GM19372 (cell line): ENCODE data around the gene C19orf25.

ENCODE experiments used
- ATAC-seq: cut with Tn5 transposase; IDR thresholded peaks from one replicate; pipeline ENCODE4 v1.9.1; 2021; ENCODE audit warnings: mild to moderate bottlenecking, low read depth, moderate library complexity; ENCODE audit not compliant: unreplicated experiment

Gene C19orf25

DNA sequence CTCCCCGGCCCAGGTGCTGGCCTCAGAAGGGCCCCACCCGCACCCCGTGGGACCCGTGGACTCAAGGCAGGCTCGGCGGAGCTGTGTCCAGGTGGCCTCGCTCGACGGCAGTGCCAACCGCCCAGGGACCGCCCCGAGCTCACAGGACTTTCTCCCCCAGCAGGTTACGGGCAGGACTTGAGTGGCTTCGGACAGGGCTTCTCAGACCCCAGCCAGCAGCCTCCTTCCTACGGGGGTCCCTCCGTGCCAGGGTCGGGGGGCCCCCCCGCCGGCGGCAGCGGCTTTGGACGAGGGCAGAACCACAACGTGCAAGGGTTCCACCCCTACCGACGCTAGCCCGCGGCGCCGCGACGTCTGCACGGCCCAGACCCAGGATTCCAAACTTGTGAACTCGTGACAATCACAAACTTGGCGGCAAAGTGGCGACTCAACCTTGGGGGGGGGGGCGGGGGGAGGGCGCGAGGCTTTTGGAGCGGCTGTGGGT is 44.4 kb downstream of the C19orf25 start:
- no peak for ATAC-seq

DNA sequence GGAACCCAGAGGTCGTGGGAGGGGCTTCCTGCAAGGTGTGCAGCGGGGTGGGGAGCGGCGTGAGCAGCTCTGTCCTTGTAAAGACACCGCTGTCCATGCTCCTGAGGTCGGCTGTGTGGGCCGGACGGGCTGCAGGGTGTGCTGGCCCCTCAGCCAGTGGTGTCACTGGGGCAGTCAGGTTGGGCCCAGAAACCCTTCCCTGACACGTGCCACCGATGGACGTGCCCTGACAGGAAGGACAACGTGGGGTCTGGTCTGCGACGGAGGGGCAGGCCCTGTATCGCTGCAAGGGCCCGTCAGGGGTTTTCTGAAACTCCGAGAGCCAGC is 45.0 kb downstream of the C19orf25 start:
- no peak for ATAC-seq

DNA sequence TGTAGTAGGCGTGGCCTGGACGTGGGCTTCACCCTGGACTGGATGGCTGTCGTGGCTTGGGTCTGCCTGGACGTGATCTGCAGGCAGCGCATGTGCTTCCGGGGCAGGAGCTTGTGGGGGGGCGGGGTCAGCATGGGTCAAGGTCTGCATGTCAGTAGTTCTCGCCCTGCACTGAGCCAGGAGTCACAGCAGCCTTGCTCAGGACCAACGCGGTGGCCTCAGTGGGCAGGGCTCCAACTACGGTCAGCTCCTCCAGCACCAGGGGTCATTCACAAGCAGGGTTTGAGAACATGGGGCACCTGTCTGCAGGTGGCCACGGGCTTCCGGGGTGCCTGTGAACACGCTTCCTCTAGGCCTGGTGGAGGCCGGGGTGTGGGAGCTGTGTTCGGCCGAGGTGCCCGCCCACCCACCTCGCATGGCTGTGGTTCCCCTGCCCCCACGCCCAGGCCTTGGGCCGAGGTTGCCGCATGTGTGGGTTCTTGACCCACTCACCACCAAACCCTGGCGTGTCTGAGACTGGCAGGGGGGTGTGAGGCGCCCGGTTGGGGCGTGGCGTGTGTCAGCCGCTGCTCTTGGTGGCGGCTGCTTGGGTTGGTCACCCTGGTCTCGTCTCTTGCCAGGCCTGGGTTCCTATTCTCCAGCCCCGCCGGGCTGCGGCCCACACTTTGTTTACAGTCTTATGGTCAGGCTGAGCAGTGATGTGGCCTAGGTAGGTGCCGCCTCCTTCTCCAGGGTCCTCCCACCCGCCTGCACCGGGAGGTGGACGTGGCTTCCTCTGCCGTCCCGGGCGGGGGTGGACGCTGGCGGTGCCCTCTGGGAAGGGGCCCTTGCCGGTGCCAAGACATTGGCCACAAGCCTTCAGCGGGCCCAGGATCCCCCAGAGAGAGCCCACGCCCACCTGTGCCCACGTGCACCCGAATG is 45.6 kb downstream of the C19orf25 start:
- no peak for ATAC-seq

DNA sequence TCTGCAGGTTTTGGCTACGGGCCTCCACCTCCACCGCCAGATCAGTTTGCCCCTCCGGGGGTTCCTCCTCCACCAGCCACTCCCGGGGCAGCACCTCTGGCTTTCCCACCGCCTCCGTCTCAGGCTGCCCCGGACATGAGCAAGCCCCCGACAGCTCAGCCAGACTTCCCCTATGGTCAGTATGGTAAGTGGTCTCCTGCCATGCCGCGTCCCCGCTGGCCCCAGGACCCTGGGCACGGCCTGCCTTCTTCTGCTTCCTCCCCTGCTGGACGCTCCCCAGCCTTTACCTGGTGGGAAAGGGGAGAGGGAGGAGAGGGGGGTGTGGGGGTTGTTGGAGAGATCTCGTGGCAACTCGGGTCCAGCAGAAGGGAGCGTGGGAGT is 46.5 kb downstream of the C19orf25 start:
- no peak for ATAC-seq

DNA sequence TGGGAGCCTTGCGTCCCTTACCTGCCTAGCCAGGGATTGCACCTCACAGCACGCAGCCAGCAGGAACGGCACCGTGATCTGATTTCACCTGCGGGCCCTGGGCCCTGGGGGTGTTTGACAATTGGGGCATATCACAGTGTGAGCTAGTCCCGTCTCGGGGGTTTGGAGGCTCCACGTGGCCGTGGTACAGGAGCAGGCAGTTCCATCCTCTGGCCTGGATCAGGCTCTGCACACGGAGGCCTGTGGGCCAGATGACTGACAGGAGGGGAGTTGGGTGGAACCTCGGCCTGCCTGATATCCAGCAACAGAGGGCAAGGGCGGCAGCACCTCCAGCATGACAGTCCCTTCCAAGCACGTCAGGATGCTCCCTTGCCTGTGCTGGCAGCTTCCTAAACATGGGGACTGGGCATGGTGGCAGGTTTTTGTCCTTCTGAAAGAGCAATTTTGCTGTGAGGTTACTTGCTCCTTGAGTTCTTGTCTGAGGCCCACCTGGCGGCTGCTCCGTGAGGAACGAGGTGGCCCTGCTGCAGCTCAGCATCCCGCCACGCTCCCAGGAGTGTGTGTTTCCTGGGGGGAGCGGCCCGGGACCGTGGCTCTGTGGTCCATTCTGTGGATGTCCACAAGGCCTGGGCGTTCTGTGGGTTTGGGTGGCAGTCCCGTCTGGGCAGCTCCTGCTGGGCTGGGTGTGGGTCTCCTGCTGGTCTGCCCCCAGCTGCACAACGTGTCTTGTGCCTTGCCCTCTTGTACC is 47.1 kb downstream of the C19orf25 start:
- ATAC-seq, result no peak

- ATAC-seq, result no peak
Measured at GRCh38 chr19:1430246-1430645, 48.8 kb downstream of the C19orf25 start.

- ATAC-seq, result no peak
Measured at GRCh38 chr19:1429750-1430149, 49.3 kb downstream of the C19orf25 start.

GRCh38 chr19:1428738-1429391 is 50.1 kb downstream of the C19orf25 start:
- ATAC-seq, result no peak

GRCh38 chr19:1427221-1427920 is 51.6 kb downstream of the C19orf25 start:
- no peak for ATAC-seq

DNA sequence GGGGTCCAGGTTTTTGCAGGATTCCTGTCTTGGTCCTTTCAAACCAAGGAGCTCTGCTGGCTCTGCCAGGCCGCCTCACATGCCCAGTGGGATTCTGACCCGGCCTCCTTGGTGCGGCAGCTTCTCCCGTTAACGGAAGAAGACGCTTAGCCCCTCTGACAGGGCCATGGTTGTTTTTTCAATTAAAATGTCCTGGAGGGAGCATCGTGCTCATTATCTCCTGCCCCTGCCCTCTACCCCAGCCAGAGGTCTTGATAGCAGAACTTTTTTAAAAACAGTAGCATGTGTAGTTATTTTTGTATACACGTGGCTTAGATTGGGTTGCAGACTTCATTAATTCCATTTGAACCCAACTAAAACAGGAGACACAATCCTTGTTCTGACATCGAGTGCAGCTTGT is 52.3 kb downstream of the C19orf25 start:
- ATAC-seq, result no peak

GRCh38 chr19:1425902-1426301 is 53.1 kb downstream of the C19orf25 start:
- ATAC-seq, result no peak

DNA sequence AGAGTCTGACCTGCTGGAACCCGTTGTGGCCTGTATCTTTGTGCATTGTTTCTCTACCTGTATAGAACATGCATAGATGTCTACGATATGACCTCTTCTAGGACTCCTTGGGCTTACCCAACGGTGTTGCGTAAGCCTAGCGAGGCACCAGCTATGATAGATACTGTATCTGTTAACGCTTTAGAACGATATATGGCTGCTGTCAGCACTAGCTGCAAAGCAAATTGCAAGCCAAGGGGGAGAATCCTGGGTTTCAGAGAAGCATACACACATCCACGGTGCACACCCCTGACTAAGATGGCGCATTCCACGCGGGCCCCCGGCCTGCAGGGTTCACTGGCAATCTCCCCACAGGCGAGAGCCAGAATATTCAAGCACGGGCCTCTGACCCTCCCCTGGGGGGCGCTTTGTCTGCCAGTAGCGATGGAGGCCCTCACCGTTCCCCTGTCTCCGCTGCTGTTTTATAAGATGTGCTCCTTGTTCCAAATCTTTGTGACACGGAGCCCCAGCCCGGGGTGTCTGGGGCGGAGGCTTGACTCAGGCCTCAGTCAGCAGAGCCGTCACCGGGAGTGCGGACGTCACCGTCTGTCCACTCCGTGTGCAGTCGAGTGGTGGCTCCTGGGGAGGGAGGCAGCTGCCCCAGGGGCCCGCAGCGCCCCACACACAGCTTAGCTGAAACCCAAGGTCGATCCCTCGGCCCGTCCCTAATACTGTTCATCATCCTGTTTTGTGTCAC is 53.7 kb downstream of the C19orf25 start:
- ATAC-seq, result no peak

GRCh38 chr19:1424192-1424955 is 54.6 kb downstream of the C19orf25 start:
- ATAC-seq, result no peak

GRCh38 chr19:1423436-1424191 is 55.4 kb downstream of the C19orf25 start:
- no peak for ATAC-seq
